Mucosa of stomach (tissue), 1 donor: ENCODE results near the gene C1orf87.
A peak's percentile ranks its signal among the peaks of the same experiment; 100 is the strongest.
"Not testable (repeated sequence)": the region's sequence is repeated elsewhere in the genome, so short reads cannot be mapped to it uniquely, and the experiment has no call there.

Source experiments
- H3K27me3 ChIP-seq: one replicate; pipeline ENCODE4 v1.7.0; 2013; ENCODE audit warnings: mild to moderate bottlenecking, low read length; ENCODE audit not compliant: control insufficient read depth, insufficient read depth
- H3K36me3 ChIP-seq: one replicate; pipeline ENCODE4 v1.7.0; 2013; ENCODE audit warnings: low read length; ENCODE audit not compliant: control insufficient read depth, insufficient read depth
- H3K4me1 ChIP-seq: one replicate; pipeline ENCODE4 v1.7.0; 2013; ENCODE audit warnings: mild to moderate bottlenecking, low read length; ENCODE audit not compliant: control insufficient read depth, insufficient read depth
- H3K4me3 ChIP-seq: one replicate; pipeline ENCODE4 v1.7.0; 2013; ENCODE audit warnings: low read length
- H3K9ac ChIP-seq: one replicate; pipeline ENCODE4 v1.7.0; 2013; ENCODE audit warnings: mild to moderate bottlenecking, low read length, moderate library complexity
- H3K9me3 ChIP-seq: one replicate; pipeline ENCODE4 v1.7.0; 2013; ENCODE audit warnings: mild to moderate bottlenecking, low read length, moderate library complexity; ENCODE audit not compliant: control insufficient read depth
- donor health status: Pancreatic carcinoma.

The C1orf87 gene

GRCh38 chr1:59968746-59969145, 104.8 kb downstream of the C1orf87 start:
- H3K9ac ChIP-seq, H3K27me3 ChIP-seq, H3K9me3 ChIP-seq, H3K36me3 ChIP-seq, H3K4me3 ChIP-seq: not testable (repeated sequence)
- H3K4me1 ChIP-seq: peaks cover 12% of the 10 kb centered on the region

- H3K4me3 ChIP-seq: no peak overlapping the region
- no peaks in the 10 kb centered on the region for H3K9me3 ChIP-seq
- no peaks in the 10 kb centered on the region for H3K27me3 ChIP-seq
- H3K36me3 ChIP-seq: no peaks in the 10 kb centered on the region
- peaks cover 12% of the 10 kb centered on the region for H3K4me1 ChIP-seq
- H3K9ac ChIP-seq: no peak overlapping the region
These were observed 105.8 kb downstream of the C1orf87 start for GRCh38 chr1:59967780-59968179.

- Histone ChIP-seq H3K9me3 (no peaks in the 10 kb centered on the region), H3K36me3 (no peaks in the 10 kb centered on the region), H3K4me3 (no peak overlapping the region), H3K9ac (peak overlapping the region; percentile 2), H3K4me1 (peaks cover 12% of the 10 kb centered on the region), H3K27me3 (no peaks in the 10 kb centered on the region)
These were observed 106.4 kb downstream of the C1orf87 start for GRCh38 chr1:59967141-59967697.

- Histone ChIP-seq H3K9me3 (no peaks in the 10 kb centered on the region), H3K4me3 (no peak overlapping the region), H3K9ac (no peak overlapping the region), H3K27me3 (no peaks in the 10 kb centered on the region), H3K36me3 (no peaks in the 10 kb centered on the region), H3K4me1 (no peaks in the 10 kb centered on the region)
These were observed 121.5 kb downstream of the C1orf87 start for GRCh38 chr1:59952065-59952464.

- Histone ChIP-seq H3K9ac (no peak overlapping the region), H3K36me3 (no peaks in the 10 kb centered on the region), H3K4me3 (no peak overlapping the region), H3K27me3 (no peaks in the 10 kb centered on the region), H3K4me1 (no peaks in the 10 kb centered on the region), H3K9me3 (no peaks in the 10 kb centered on the region)
These were observed 123.9 kb downstream of the C1orf87 start for GRCh38 chr1:59949648-59950047.

GRCh38 chr1:59948990-59949389, 124.6 kb downstream of the C1orf87 start:
- Histone ChIP-seq H3K9ac (no peak overlapping the region), H3K4me1 (no peaks in the 10 kb centered on the region), H3K36me3 (no peaks in the 10 kb centered on the region)

GRCh38 chr1:59947047-59947938, 126.3 kb downstream of the C1orf87 start:
- no peaks in the 10 kb centered on the region for H3K36me3 ChIP-seq

More at GRCh38 chr1:59948990-59949389, 124.6 kb downstream of the C1orf87 start:
- H3K27me3 ChIP-seq: no peaks in the 10 kb centered on the region
- no peaks in the 10 kb centered on the region for H3K9me3 ChIP-seq
- H3K4me3 ChIP-seq: no peak overlapping the region

GRCh38 chr1:59945790-59946189, 127.8 kb downstream of the C1orf87 start:
- Histone ChIP-seq H3K36me3 (no peaks in the 10 kb centered on the region), H3K9ac (no peak overlapping the region), H3K4me3 (no peak overlapping the region), H3K9me3 (no peaks in the 10 kb centered on the region), H3K27me3 (no peaks in the 10 kb centered on the region), H3K4me1 (no peaks in the 10 kb centered on the region)

More at GRCh38 chr1:59947047-59947938, 126.3 kb downstream of the C1orf87 start:
- no peak overlapping the region for H3K4me3 ChIP-seq
- no peaks in the 10 kb centered on the region for H3K27me3 ChIP-seq
- H3K4me1 ChIP-seq: no peaks in the 10 kb centered on the region
- H3K9me3 ChIP-seq: no peaks in the 10 kb centered on the region
- H3K9ac ChIP-seq: no peak overlapping the region
